Right atrium auricular region (tissue), 2 donors: Measurements from ENCODE around the gene SRPK2. TPM values are rescaled to one million over a fixed set of nuclear protein-coding genes. Genes with fewer than 3 reads are reported as not detected.

ENCODE experiments used
- DNase-seq: peaks from one replicate; pipeline ENCODE4 v3.0.0-alpha.2; 2019; ENCODE audit warnings: low spot score
- H3K27ac ChIP-seq, 2 donors: fragments of 200-600 bp; sonication (generic); 1 replicate in 1 of 2; 2 replicates in 1 of 2; pipeline ENCODE4 v1.5.1; 2016 to 2019
- H3K27me3 ChIP-seq, 2 donors: fragments of 200-600 bp; sonication (generic); one replicate each; pipeline versions ENCODE4 v1.5.1 to v1.6.0; 2017 to 2019
- H3K36me3 ChIP-seq: fragments of 200-600 bp; sonication (generic); one replicate; pipeline ENCODE4 v1.5.1; 2016
- H3K4me1 ChIP-seq, 2 donors: fragments of 200-600 bp; sonication (generic); one replicate each; pipeline versions ENCODE4 v1.5.1 to v1.6.0; 2017 to 2019
- H3K4me3 ChIP-seq, 2 donors: fragments of 200-600 bp; sonication (generic); 1 replicate in 1 of 2; 2 replicates in 1 of 2; pipeline ENCODE4 v1.5.1; 2017 to 2019; ENCODE audit warnings: mild to moderate bottlenecking in 1 of 2, moderate library complexity in 1 of 2
- H3K9me3 ChIP-seq, 2 donors: fragments of 200-600 bp; sonication (generic); one replicate each; pipeline ENCODE4 v1.5.1; 2019
- total RNA-seq, 2 donors: library from RNA; depleted of rRNA; stranded (reverse); fragments of >200 nt; gene quantifications; one replicate each; pipeline ENCODE4 v1.1.0, GENCODE V29; 2016
- TF ChIP-seq, protein P1 (sequence below), 2 donors: fragments of 200-600 bp; sonication (generic); IDR thresholded peaks; one replicate each; pipeline ENCODE4 v1.5.1; 2019; ENCODE audit warnings: antibody characterized with exemption in 2 of 2

The SRPK2 gene
- total RNA-seq, 2 donors from 2014 or later: 19.8 to 20.9 TPM

DNA sequence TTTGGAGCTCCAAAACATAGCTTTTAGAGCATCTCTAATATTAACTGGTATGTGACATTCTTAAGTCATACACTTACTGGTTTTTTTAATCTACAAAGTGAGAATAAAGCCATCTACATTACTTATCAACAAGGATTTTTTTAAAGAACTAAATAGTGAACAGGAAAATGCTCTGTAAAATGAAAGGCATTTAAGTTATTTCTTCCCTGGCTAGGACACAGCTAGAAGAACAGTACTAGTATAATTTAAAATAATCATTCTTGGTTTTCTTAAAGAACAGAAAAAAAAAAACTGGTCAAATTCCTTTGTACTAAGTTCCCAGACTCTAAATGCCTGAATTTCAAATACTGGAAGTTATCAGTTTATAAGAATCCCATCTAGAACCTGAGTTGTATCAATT lies 139.5 kb downstream of the SRPK2 start:
- H3K4me3 ChIP-seq: no peak overlapping the region
- DNase-seq: no peak
- TF ChIP-seq, protein P1, sequence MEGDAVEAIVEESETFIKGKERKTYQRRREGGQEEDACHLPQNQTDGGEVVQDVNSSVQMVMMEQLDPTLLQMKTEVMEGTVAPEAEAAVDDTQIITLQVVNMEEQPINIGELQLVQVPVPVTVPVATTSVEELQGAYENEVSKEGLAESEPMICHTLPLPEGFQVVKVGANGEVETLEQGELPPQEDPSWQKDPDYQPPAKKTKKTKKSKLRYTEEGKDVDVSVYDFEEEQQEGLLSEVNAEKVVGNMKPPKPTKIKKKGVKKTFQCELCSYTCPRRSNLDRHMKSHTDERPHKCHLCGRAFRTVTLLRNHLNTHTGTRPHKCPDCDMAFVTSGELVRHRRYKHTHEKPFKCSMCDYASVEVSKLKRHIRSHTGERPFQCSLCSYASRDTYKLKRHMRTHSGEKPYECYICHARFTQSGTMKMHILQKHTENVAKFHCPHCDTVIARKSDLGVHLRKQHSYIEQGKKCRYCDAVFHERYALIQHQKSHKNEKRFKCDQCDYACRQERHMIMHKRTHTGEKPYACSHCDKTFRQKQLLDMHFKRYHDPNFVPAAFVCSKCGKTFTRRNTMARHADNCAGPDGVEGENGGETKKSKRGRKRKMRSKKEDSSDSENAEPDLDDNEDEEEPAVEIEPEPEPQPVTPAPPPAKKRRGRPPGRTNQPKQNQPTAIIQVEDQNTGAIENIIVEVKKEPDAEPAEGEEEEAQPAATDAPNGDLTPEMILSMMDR (IDR thresholded peaks at IDR 0.05): no peak
- no peaks in the 10 kb centered on the region for H3K27me3 ChIP-seq
- H3K4me1 ChIP-seq: peaks cover 0 to 16% of the 10 kb centered on the region in 2 donors
- no peaks in the 10 kb centered on the region for H3K9me3 ChIP-seq
- H3K36me3 ChIP-seq: no peaks in the 10 kb centered on the region
- H3K27ac ChIP-seq: no peak overlapping the region

DNA sequence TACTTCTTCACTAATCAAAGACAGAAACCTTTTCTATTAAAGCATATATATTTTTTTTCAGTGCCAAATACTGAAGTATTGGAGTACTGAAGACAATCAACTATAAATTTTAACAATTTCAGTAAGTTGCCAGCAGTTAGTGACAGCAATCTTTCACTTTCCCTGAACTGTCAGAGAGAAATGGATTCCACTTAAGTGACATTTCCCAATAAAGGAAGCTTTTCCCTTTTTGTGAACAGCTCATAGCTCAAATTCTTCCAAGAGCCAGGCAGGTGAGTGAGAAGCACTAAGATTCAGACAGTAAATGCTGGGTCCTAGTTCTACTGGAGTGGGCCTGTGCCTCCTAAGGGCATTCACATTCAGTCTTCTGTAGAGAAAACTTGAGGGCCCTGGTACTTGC lies 142.0 kb downstream of the SRPK2 start:
- Histone ChIP-seq H3K9me3 (no peaks in the 10 kb centered on the region), H3K4me3 (no peak overlapping the region), H3K36me3 (no peaks in the 10 kb centered on the region), H3K27me3 (no peaks in the 10 kb centered on the region), H3K27ac (no peak overlapping the region), H3K4me1 (peaks cover 0 to 17% of the 10 kb centered on the region in 2 donors)
- TF ChIP-seq, protein P1 (IDR thresholded peaks at IDR 0.05): no peak
- no peak for DNase-seq

DNA sequence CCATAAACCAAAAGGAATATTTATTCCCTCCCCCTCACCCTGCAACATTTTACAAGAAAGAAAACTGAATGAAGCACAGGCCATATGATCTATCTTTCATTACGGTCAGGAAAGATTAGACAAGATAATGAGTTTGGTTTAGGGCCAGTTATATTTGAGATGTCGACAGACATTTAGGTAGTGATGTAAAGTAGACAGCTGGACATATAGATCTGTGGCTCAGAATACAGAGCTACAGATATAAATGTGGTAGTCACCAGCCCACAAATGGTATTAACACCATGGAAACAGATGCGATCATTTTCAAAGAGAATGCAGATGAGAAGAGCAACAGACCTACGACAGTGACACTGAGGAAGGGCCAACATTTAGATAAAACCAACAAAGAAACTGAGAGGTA lies 142.5 kb downstream of the SRPK2 start:
- H3K27ac ChIP-seq: no peak overlapping the region
- no peak for DNase-seq
- no peaks in the 10 kb centered on the region for H3K36me3 ChIP-seq
- peaks cover 0 to 21% of the 10 kb centered on the region in 2 donors for H3K4me1 ChIP-seq
- TF ChIP-seq, protein P1 (IDR thresholded peaks at IDR 0.05): no peak
- H3K4me3 ChIP-seq: no peak overlapping the region
- no peaks in the 10 kb centered on the region for H3K27me3 ChIP-seq
- no peaks in the 10 kb centered on the region for H3K9me3 ChIP-seq

DNA sequence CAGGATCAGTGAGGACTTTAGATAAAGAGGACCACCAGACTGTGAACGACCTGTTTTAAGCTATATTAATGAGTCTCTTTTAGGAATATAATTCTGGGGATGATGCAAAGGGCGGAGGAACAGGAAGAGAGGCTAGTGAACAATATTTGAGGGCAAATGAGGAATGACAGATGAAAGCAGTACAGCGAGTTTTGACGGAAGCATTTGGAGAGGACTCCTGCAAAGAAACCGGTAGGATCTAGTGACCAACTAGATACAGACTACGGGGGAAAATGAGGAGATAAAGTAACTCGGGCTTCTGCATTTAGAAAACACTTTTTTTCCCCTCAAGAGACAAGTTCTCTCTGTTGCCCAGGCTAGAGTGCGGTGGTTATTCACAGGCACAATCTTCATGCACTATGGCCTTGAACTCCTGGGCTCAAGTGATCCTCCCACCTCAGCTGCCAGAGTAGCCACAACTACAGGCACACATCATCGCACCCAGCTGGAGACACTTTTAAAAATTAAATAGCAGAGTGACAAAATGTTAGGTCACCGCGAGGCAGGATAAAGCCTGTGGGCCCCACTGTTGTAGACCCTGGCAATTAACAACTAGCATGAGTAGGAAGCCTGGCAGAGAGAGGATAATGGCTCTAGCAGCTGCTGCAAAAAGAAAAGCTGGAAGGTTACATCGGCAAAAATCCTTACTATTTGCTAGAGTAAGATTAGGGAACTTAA lies 143.2 kb downstream of the SRPK2 start:
- Histone ChIP-seq H3K36me3 (no peaks in the 10 kb centered on the region), H3K27me3 (no peaks in the 10 kb centered on the region), H3K4me1 (peaks cover 0 to 25% of the 10 kb centered on the region in 2 donors), H3K27ac (peak overlapping the region in 1 of 2 donors; percentile 66), H3K4me3 (no peak overlapping the region), H3K9me3 (no peaks in the 10 kb centered on the region)
- no peak for DNase-seq
- TF ChIP-seq, protein P1 (IDR thresholded peaks at IDR 0.05): no peak

DNA sequence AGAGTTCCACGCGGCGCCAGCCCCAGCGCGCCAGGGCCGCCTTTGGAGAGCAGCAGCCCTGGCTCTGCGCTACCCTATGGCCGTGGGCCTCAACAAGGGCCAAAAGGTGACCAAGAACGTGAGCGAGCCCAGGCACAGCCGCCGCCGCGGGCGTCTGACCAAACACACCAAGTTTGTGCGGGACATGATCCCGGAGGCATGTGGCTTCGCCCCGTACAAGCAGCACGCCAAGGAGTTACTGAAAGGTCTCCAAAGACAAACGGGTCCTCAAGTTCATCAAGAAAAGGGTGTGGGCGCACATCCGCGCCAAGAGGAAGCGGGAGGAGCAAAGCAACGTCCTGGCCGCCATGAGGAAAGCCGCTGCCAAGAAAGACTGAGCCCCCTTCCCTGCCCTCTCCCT lies 144.1 kb downstream of the SRPK2 start:
- DNase-seq: peak; percentile 66
- TF ChIP-seq, protein P1 (IDR thresholded peaks at IDR 0.05): no peak
- H3K4me3 ChIP-seq: peak overlapping the region in 1 of 2 donors; percentile 21

DNA sequence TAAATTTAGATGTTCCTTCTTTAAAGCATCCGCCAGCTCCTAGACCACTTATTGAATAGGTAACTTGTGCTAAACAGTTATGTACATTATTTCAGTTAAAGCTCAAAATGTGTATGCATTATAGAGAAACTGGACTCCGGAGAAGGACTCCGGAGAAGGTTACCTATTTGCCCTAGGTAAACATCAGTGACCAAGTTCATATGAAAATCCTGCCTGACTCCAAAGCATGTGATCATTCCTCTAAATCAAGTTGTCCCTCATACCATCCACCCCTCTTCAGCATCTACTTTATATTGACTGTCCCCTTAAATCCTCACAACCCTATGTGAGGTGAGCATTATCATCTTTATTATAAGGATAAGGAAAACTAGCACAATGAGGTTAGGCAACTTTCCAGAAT lies 147.5 kb downstream of the SRPK2 start:
- TF ChIP-seq, protein P1 (IDR thresholded peaks at IDR 0.05): no peak
- Histone ChIP-seq H3K4me3 (no peak overlapping the region), H3K36me3 (no peaks in the 10 kb centered on the region), H3K27me3 (no peaks in the 10 kb centered on the region), H3K27ac (no peak overlapping the region), H3K9me3 (no peaks in the 10 kb centered on the region), H3K4me1 (peaks cover 0 to 48% of the 10 kb centered on the region in 2 donors)
- no peak for DNase-seq

More for the DNA sequence above, 144.1 kb downstream of the SRPK2 start:
- Histone ChIP-seq H3K27ac (peak overlapping the region; percentile 10 to 64), H3K9me3 (no peaks in the 10 kb centered on the region), H3K4me1 (peaks cover 0 to 31% of the 10 kb centered on the region in 2 donors), H3K27me3 (no peaks in the 10 kb centered on the region), H3K36me3 (no peaks in the 10 kb centered on the region)
